LNCaP clone FGC (cell line): ENCODE measurements around the gene ZNRF2.

Experiments used
- DNase-seq: peaks from one replicate; pipeline ENCODE4 v3.0.0-alpha.2; 2011; ENCODE audit warnings: low read depth
- H3K4me3 ChIP-seq: 2 replicates; pipeline ENCODE4 v1.5.1; 2011; ENCODE audit warnings: mild to moderate bottlenecking, low read depth, low read length, control low read depth
- TF ChIP-seq, protein P1 (sequence below): IDR thresholded peaks from 2 replicates; pipeline ENCODE4 v1.5.1; 2012; ENCODE audit warnings: mild to moderate bottlenecking; ENCODE audit not compliant: control insufficient read depth, insufficient read depth; ENCODE audit errors: extremely low read depth

The ZNRF2 gene

DNA sequence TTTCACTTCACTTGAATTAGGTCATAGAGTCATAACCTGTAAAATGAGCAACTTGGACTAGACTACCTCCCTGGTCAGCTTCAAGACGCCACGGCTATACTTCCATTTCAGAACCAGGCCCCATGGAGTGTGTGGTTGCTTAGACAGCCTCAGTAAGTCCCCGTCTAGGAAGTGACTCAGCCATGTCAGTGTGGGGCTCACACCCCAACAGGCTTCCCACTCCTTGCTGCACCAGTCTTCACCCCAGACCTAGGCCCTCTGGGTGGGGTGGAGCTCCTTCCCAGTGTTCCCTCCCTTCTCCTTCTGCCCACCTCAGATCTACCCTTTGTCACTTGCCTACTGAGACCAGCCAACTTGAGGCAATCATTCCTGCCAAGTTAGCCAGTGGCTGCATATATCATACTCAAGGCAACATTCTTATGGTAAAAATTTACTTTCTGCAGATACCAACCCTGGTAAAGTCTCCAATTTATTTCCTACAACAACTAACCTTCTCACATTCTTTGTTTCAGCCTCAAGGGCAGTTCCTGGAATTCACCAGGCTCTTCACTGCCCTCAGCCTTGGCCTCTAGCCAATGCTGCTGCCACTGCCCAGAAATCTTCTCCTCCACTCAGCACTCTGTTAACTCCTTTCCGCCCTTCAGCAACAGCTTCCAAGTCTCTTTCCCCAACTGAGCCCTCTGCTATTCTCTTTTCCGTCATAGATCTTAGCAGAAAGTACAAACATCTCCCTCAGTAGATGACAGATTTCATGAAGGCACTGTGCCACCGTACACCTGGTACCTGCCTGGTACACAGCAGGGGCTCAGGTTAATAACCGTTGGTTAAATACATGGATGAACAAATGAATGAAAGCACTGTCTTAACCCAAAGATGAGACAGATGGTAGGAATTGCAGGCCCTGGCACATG is 31.3 kb upstream of the ZNRF2 start:
- TF ChIP-seq, protein P1, sequence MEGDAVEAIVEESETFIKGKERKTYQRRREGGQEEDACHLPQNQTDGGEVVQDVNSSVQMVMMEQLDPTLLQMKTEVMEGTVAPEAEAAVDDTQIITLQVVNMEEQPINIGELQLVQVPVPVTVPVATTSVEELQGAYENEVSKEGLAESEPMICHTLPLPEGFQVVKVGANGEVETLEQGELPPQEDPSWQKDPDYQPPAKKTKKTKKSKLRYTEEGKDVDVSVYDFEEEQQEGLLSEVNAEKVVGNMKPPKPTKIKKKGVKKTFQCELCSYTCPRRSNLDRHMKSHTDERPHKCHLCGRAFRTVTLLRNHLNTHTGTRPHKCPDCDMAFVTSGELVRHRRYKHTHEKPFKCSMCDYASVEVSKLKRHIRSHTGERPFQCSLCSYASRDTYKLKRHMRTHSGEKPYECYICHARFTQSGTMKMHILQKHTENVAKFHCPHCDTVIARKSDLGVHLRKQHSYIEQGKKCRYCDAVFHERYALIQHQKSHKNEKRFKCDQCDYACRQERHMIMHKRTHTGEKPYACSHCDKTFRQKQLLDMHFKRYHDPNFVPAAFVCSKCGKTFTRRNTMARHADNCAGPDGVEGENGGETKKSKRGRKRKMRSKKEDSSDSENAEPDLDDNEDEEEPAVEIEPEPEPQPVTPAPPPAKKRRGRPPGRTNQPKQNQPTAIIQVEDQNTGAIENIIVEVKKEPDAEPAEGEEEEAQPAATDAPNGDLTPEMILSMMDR: no peak
- DNase-seq: peak; percentile 39
- no peak overlapping the region for H3K4me3 ChIP-seq

DNA sequence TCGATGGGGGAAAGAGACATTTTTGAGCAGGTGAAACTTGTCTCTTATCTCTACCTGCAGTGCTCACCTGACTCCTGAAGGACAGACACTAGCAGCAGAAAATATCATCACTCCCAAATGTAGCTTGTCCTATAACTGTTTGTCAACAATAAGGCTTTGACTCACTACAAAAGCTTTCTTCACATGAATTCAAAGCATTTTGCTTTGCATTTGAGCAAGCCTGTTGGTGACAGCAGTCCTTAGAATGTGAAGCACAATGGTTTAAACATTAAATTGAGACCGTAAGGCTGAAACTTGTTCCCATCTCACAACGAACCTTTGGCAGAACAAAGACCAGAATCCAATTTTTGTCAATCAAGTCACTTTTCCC is 30.6 kb upstream of the ZNRF2 start:
- TF ChIP-seq, protein P1: no peak
- no peak for DNase-seq

DNA sequence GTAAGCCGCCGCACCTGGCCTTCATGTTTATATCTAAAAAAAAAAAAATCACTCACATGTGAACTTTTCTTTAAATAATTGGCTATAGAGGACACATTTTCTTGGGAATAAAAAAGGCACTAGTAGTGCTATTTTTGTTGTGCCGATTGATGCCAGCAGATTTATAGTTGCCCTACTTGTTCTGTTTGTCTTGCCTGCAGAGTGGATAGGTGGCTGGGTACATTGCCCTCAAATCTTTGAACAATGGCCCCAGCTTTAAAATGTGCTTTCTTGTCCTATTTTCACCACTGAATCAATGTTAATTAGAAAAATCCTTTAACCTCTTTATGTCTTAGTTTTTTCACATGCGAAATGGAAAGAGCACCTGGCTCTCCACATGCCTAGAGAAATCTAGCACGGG is 30.1 kb upstream of the ZNRF2 start:
- DNase-seq: no peak
- TF ChIP-seq, protein P1: no peak
- no peak overlapping the region for H3K4me3 ChIP-seq

More for the DNA sequence above, 30.6 kb upstream of the ZNRF2 start:
- no peak overlapping the region for H3K4me3 ChIP-seq

DNA sequence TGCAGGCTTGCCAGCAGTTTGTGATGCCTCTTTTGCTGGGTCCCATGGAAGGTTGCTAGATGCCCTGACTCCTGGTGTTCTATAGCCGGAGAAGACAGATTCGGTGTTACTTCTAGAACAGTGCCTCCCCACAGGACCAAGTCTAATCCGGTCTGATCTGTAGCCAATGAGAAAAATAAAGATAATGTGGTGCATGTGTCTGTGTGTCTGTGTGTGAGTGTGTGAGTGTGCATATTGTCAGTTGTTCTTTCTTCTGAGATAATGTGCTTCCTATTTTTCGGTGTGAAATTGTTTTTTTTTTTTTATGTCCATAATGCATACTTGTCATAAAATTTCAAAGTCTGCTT is 29.7 kb upstream of the ZNRF2 start:
- DNase-seq: no peak
- TF ChIP-seq, protein P1: no peak
- H3K4me3 ChIP-seq: no peak overlapping the region

DNA sequence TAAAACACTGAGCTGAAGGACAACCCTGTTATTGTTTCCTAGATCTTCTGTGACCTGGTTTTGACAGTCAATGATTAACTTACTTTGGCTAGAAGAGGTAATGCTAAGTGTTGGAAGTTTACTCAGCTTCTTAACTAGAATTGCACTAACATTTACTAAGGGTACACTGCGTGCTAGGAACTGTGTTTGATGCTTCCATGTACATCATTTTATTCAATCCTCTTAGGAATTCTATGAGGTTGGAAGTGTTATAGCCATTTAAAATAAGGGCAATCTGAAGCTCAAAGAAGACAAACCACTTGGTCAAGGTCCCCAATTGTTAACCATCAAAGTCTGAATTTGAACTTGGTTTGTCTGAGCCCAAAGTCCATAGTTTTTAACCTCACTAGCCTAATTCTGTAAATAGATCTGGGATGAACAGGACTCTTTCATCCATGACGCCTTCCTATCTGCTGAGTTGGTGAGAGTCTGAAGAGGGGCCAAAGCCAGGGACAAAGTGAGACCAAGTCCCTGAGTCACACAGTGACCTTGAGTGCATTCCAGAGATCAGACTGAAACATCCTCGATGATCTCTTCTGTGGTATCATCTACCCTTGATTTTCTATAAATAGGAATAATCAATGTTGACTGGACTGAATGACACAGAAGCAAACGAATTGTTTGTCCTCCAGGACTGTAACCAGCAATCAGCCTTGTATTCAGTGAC is 29.2 kb upstream of the ZNRF2 start:
- DNase-seq: peak; percentile 63
- TF ChIP-seq, protein P1: no peak
- no peak overlapping the region for H3K4me3 ChIP-seq

DNA sequence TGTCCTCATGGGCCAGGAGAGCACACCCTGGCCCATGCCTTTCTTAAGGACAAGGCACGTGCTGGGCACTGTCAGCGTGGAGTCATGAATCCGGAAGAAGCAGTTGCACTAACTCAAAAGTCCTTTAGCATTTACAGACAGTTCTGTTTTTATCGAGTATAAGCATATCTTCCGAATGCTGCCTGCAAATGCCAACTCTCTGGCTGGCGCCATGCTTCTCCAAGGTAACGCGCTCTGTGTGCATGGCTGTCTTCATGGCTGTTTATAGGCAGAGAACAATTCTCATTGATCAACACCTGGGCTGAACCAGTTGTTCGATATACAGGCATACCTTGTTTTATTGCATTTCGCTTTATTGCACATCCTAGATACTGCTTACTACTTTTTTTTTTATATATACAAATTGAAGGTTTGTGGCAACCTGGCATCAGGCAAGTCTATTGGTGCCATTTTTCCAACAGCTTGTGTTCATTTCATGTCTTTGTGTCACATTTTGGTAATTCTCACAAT is 28.0 kb upstream of the ZNRF2 start:
- TF ChIP-seq, protein P1: no peak
- no peak overlapping the region for H3K4me3 ChIP-seq
- DNase-seq: no peak
